GM21447 (cell line): Measurements from ENCODE around the gene CNNM1.

ENCODE experiments used
- ATAC-seq: cut with Tn5 transposase; IDR thresholded peaks from one replicate; pipeline ENCODE4 v1.9.1; 2021; ENCODE audit not compliant: unreplicated experiment

The CNNM1 gene

DNA sequence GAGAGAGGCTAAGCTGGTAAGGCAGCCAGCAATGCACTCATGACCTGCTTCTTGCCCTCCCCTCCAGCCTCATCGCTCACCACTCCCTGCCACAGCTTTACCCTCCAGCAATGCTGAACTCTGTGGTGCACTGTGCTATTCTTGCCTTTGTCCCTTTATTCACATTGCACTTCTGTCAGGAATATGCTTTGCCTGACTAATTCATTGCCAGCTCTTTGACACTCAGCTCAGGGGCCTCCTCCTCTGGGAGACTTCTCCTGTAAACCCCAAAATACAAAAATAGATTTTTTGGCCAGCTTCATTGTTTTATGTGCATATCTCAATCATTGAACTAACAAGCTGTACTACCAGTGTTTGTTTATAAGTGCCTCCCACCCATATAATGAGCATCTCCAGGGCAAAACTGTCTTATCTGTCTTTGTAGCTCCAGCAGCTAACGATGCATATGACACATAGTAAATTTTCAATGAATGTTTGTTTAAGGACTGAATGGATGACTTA lies 8.2 kb downstream of the CNNM1 start:
- no peak for ATAC-seq

DNA sequence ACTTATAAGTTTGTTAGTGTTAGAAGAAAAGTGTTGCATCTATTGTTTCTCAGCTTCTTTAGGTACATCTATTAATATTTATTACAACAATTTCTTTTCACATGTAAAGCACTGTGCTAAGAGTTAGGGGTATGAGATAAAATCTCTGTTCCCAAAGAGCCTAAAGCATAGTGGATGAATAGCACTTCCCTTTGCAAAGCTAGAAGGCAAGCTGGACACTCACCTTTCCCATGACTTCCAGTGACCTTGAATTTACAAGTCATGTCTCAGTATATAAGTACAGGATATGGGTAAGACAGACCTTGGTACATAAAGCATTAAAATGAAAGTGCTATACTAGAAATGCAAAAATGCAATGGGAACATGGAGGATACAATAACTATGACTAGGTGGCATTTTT lies 8.7 kb downstream of the CNNM1 start:
- ATAC-seq = no peak

DNA sequence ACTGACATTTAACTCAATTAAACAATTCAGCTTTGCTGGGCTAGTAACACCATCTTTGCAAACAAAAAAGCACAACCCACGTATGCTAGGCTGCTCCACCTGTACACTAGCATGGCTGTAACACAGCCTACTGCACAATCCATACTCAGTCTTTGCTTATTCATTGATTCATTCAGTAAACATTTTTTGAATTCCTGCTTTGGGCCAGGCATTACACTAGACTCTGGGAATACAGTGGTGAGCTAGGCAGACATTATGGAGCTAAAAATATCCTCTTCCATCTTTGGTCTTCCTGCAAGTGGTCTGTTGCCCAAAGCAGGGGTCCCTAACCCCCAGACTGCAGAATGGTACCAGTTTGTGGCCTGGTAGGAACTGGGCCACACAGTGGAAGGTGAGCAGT lies 9.9 kb downstream of the CNNM1 start:
- ATAC-seq = no peak

DNA sequence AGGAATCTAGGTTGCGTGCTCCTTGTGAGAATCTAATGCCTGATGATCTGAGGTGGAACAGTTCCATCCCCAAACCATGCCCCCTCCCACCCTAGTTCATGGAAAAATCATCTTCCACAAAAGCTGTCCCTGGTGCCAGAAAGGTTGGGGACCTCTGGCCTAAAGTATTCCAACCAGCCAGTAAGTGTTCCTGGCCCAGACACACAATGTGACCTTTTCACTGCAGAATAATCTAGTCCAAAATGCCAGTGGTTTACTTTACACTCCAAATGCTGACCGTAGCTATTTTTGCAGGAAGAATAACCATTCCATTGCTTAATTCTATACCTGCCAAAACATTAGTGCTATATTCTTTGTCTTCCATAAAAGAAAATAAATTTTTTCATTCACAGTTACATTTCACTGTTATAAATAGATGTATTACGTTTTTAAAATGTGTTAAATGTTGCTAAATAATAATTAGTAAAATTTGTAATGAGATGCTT lies 10.4 kb downstream of the CNNM1 start:
- ATAC-seq = no peak

- no peak for ATAC-seq
These were observed 11.5 kb downstream of the CNNM1 start for GRCh38 chr10:99340650-99341049.

- no peak for ATAC-seq
These were observed 12.1 kb downstream of the CNNM1 start for GRCh38 chr10:99341248-99341647.

DNA sequence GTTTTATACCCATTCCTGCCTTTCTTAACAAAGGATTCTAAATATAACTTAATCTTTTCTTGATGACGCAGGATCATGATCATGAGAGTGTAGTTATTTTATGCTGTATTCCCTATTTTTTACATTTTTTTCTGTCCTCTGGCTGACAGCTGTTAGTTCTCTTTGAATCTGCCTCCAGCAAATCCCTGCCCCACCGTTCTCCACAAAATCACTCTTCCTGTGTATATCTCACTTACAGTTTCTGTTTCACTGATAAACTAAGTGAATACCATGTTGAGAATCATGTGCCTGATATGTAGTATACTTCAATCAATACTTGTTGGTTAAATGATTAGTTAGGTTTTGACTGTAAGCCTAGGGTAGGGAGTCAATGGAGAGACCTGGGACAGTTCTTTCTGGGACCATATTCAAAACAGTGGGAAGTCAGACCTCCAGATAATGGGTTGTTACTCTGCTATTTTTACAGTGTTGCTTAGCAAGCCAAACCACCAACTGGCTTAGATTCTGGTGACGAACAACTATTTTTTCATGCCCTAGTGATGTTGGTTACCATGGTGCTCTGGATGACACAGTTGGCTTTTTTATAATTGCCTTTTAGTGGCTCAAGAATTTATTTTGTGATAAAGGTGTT lies 12.8 kb downstream of the CNNM1 start:
- peak; percentile 57 for ATAC-seq

GRCh38 chr10:99343262-99343661 lies 14.1 kb downstream of the CNNM1 start:
- no peak for ATAC-seq

DNA sequence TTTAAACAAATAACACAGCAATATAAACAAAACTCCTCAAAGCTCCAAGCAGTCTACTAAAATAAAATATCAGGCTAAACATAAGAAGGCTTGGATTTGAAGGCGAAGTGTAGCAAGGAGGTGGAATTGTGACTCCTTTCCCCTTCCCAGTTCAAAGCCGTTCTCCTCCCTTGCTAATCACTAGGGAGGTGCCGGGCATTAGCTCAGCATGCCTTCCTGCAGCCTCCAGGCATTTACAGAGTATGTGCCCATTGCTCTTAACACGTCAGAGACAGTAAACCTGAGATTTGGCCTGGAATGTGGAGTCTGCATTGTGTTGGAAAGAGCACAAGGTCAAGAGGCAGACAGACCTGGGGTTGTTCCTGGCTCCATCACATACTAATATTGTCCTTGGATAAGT lies 15.6 kb downstream of the CNNM1 start:
- ATAC-seq = no peak

- ATAC-seq = no peak
These were observed 16.2 kb downstream of the CNNM1 start for GRCh38 chr10:99345350-99345749.

- ATAC-seq = no peak
These were observed 17.1 kb downstream of the CNNM1 start for GRCh38 chr10:99346247-99346646.

- no peak for ATAC-seq
These were observed 18.5 kb downstream of the CNNM1 start for GRCh38 chr10:99347672-99348071.

- ATAC-seq = no peak
These were observed 24.0 kb downstream of the CNNM1 start for GRCh38 chr10:99353182-99353581.

DNA sequence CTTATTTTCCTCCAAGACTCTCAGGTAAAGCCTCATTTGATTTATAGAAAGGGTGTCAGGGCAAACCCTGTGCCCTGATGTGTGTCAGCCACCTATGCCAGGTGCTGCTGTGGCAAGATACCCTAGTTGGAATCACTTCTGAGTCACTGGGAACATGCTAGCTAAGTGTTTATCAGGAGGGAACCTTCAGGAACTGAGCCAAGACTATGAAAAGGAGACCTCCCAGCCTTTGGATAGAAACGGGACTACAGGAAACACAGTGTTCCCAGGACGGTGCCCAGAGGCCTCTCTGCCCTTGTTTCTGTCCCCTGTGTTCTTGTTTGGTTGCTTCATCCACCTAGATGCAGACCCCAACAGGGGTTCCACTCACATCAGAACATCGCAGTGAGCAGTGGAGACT lies 28.5 kb downstream of the CNNM1 start:
- ATAC-seq = no peak

GRCh38 chr10:99358101-99358500 lies 28.9 kb downstream of the CNNM1 start:
- ATAC-seq = no peak

DNA sequence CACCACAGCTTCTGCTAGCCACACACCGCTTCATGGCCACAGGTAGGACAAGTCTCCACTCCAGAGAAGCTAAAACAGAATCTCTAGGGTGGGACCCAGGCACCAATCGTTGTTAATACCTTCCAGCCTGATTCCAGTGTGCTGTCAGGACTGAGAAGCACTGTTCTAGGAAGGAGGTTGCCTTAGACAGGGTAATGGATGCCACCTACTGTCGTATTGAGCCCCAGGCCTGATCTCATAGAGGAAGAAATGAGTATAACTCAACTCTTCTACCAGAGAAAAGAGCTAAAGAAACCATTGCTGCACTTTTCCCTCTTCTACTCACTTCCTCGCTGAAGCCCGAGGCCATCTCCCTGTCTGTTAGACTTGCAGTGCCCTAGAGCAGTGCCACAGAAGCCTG lies 31.8 kb downstream of the CNNM1 start:
- ATAC-seq = no peak

DNA sequence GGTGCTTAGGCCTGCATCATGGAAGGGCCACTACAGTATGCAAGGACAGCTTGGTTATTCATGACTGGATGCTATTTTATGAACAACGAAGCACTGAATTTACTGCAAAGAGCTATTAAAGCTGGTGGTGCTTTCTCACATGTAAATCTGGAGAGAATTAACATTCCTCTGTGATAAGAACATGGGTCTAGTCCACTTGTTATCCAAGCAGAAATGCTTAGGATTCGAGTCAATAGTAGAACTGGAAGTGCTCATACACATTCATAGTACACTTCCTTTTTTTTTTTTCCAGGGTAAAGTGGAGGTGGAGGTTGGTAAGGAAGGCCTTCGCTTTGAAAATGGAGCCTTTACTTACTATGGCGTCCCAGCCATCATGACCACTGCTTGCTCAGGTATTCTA lies 35.0 kb downstream of the CNNM1 start:
- no peak for ATAC-seq

GRCh38 chr10:99365311-99365710 lies 36.2 kb downstream of the CNNM1 start:
- no peak for ATAC-seq

DNA sequence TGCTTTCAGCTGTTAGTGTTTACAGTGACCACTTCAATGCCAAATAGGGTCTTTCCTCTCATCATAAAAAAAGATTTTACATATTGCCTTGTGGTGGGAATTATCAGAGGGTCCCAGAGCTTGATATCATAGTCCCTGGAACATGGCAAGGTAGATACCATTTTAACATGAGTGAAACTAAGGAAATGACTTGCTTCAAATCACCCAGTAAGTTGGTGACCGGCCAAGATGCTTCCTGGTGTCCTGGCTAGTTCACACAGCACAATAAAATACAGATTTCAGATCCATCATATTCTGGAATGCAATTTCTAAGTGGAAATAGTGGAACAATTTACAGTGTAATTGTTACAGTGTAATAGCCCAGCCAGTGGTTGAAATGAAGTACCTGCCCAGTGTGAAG lies 36.6 kb downstream of the CNNM1 start:
- ATAC-seq = no peak

DNA sequence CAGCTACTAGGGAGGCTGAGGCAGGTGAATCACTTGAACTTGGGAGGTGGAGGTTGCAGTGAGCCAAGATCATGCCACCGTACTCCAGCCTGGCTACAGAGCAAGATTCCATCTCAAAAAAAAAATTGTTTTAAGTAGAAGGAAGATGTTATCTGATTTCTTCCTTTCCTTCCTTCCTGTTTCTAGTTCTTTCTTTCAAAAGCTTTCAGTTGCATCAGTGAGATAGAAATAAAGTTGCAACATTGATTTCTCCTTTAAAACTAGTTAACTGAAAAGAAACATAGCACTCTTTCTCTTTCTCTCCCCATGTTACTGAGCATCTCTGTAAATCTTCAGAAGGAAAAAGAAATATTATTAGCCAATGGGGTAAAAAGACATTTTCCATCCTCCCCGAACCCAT lies 37.5 kb downstream of the CNNM1 start:
- ATAC-seq = no peak

GRCh38 chr10:99368646-99369045 lies 39.5 kb downstream of the CNNM1 start:
- ATAC-seq = no peak

DNA sequence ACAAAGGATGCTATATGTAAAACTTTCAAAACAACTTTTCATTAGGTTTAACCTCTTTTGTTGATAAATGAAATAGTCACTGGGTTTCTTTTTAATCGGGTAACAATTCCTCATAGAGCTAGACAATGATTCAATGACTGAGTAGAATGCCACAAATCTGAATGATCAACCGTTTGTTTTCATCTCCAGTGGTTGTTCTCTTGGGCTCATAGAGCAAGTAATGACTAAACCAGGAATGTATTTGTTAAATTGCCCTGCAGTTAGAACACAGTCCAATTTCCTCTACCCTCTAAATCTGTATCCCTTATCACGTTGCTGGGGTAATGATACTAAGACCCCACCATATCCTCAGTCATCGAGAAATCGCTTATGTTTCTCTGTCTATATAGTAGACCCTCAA lies 40.0 kb downstream of the CNNM1 start:
- no peak for ATAC-seq

GRCh38 chr10:99369551-99369950 lies 40.4 kb downstream of the CNNM1 start:
- ATAC-seq = no peak
